Activated CD4-positive, alpha-beta memory T cell treated with anti-CD3 and anti-CD28 coated beads, Interleukin-2, amount 10 ng/mL, durations not matched to agents 7 days and 5 days (primary cell): Measurements from ENCODE around the gene TTLL5. TPM values are rescaled to one million over a fixed set of nuclear protein-coding genes. Genes with fewer than 3 reads are reported as not detected.
A peak's percentile ranks its signal among the peaks of the same experiment; 100 is the strongest.

Experiments used
- CTCF ChIA-PET: fragments of 350-600 bp; sonication (Branson Sonifier 250); formaldehyde crosslinking; loops from one replicate; lab custom pipeline; 2021; ENCODE audit warnings: antibody characterized with exemption, inconsistent platforms; lab: Charles Lee
- POLR2A ChIA-PET: fragments of 350-600 bp; sonication (Branson Sonifier 250); formaldehyde crosslinking; loops from one replicate; lab custom pipeline; 2021; ENCODE audit warnings: antibody characterized with exemption; lab: Charles Lee
- DNase-seq: peaks from one replicate; pipeline ENCODE4 v3.0.0-alpha.2; 2020
- H3K27ac Mint-ChIP-seq: one replicate; pipeline ENCODE4 v1.8.0; 2021; ENCODE audit warnings: mild to moderate bottlenecking, mixed read lengths
- H3K27me3 Mint-ChIP-seq: one replicate; pipeline ENCODE4 v1.8.0; 2021; ENCODE audit warnings: mixed read lengths
- H3K36me3 Mint-ChIP-seq: one replicate; pipeline ENCODE4 v1.8.0; 2021; ENCODE audit warnings: low read depth, mixed read lengths
- H3K4me1 Mint-ChIP-seq: one replicate; pipeline ENCODE4 v1.8.0; 2021; ENCODE audit warnings: mixed read lengths
- H3K4me3 Mint-ChIP-seq: one replicate; pipeline ENCODE4 v1.8.0; 2021; ENCODE audit warnings: mild to moderate bottlenecking, mixed read lengths
- H3K9me3 Mint-ChIP-seq: one replicate; pipeline ENCODE4 v1.8.0; 2021; ENCODE audit warnings: mixed read lengths
- total RNA-seq, 2 experiments: library from RNA; stranded (reverse); gene quantifications; one replicate each; pipeline ENCODE4 v1.2.3, GENCODE V29; 2021

The TTLL5 gene
- total RNA-seq, 2 experiments from 2014 or later: 30.6 to 33.1 TPM

- POLR2A ChIA-PET: no interaction called here
Observed at GRCh38 chr14:75654127-75654732, 6.8 kb upstream of the TTLL5 start.

GRCh38 chr14:75655235-75655634, 5.8 kb upstream of the TTLL5 start:
- Mint-ChIP-seq H3K27me3 (no peaks in the 10 kb centered on the region), H3K4me1 (peaks cover 20% of the 10 kb centered on the region), H3K9me3 (no peaks in the 10 kb centered on the region), H3K36me3 (peaks cover 44% of the 10 kb centered on the region), H3K27ac (no peak overlapping the region), H3K4me3 (no peak overlapping the region)
- ChIA-PET CTCF (interaction anchor here (0.9 to 16.1 kb wide), 14 partner anchors 8 to 351 kb away, joined by 3 to 185 read pairs (median 4); partner anchors contain the start of gene FLVCR2), POLR2A (no interaction called here)
- no peak for DNase-seq

More at GRCh38 chr14:75654127-75654732, 6.8 kb upstream of the TTLL5 start:
- peaks cover 13% of the 10 kb centered on the region for H3K4me1 Mint-ChIP-seq
- H3K27ac Mint-ChIP-seq: no peak overlapping the region
- H3K27me3 Mint-ChIP-seq: no peaks in the 10 kb centered on the region
- CTCF ChIA-PET: interaction anchor here (0.8 to 16.1 kb wide), 24 partner anchors 9 to 349 kb away, joined by 3 to 185 read pairs (median 3); partner anchors contain the start of gene FLVCR2
- no peak overlapping the region for H3K4me3 Mint-ChIP-seq
- DNase-seq: peak; percentile 83
- peaks cover 54% of the 10 kb centered on the region for H3K36me3 Mint-ChIP-seq
- H3K9me3 Mint-ChIP-seq: no peaks in the 10 kb centered on the region

- Mint-ChIP-seq H3K27ac (no peak overlapping the region), H3K27me3 (no peaks in the 10 kb centered on the region), H3K4me3 (no peak overlapping the region), H3K36me3 (peaks cover 39% of the 10 kb centered on the region), H3K9me3 (no peaks in the 10 kb centered on the region), H3K4me1 (peaks cover 31% of the 10 kb centered on the region)
- CTCF ChIA-PET: interaction anchor here (0.7 to 16.1 kb wide), 2 partner anchors 80 to 148 kb away, joined by 3 to 185 read pairs; partner anchors contain the start of gene FLVCR2
- no peak for DNase-seq
- POLR2A ChIA-PET: interaction anchor here (1.3 to 1.5 kb wide), 2 partner anchors 114 to 142 kb away, joined by 3 read pairs; no protein-coding TSS in a partner anchor
Observed at GRCh38 chr14:75657331-75657730, 3.7 kb upstream of the TTLL5 start.

- no peak overlapping the region for H3K27ac Mint-ChIP-seq
Observed at GRCh38 chr14:75658957-75659356, 2.1 kb upstream of the TTLL5 start.

GRCh38 chr14:75660238-75660629, 812 bp upstream of the TTLL5 start:
- CTCF ChIA-PET: interaction anchor here (0.8 to 16.1 kb wide), 6 partner anchors 10 to 117 kb away, joined by 3 to 185 read pairs (median 6); partner anchors contain the start of gene FLVCR2
- Mint-ChIP-seq H3K27me3 (no peaks in the 10 kb centered on the region), H3K4me1 (peaks cover 36% of the 10 kb centered on the region), H3K4me3 (peak overlapping the region; percentile 95), H3K9me3 (no peaks in the 10 kb centered on the region), H3K27ac (peak overlapping the region; percentile 90), H3K36me3 (peaks cover 24% of the 10 kb centered on the region)
- POLR2A ChIA-PET: interaction anchor here (0.8 to 1.9 kb wide), 5 partner anchors 9 to 139 kb away, joined by 3 to 6 read pairs (median 4); partner anchors contain the start of gene FLVCR2
- no peak for DNase-seq

More at GRCh38 chr14:75658957-75659356, 2.1 kb upstream of the TTLL5 start:
- no peak overlapping the region for H3K4me3 Mint-ChIP-seq
- H3K4me1 Mint-ChIP-seq: peaks cover 36% of the 10 kb centered on the region
- peaks cover 32% of the 10 kb centered on the region for H3K36me3 Mint-ChIP-seq
- DNase-seq: no peak
- ChIA-PET POLR2A (no interaction called here), CTCF (interaction anchor here (16.1 kb wide), 1 partner anchor 82 kb away, joined by 185 read pairs; the partner anchor contains the start of gene FLVCR2)
- no peaks in the 10 kb centered on the region for H3K9me3 Mint-ChIP-seq
- no peaks in the 10 kb centered on the region for H3K27me3 Mint-ChIP-seq

GRCh38 chr14:75661499-75661814, 411 bp downstream of the TTLL5 start:
- Mint-ChIP-seq H3K9me3 (no peaks in the 10 kb centered on the region), H3K36me3 (peaks cover 14% of the 10 kb centered on the region), H3K27ac (peak overlapping the region; percentile 90), H3K4me3 (peak overlapping the region; percentile 95), H3K27me3 (no peaks in the 10 kb centered on the region), H3K4me1 (peaks cover 36% of the 10 kb centered on the region)
- no peak for DNase-seq
- CTCF ChIA-PET: interaction anchor here (1.0 to 16.1 kb wide), 4 partner anchors 84 to 321 kb away, joined by 3 to 185 read pairs (median 5); partner anchors contain the start of gene FLVCR2
- POLR2A ChIA-PET: interaction anchor here (1.0 to 1.9 kb wide), 3 partner anchors 12 to 140 kb away, joined by 4 to 6 read pairs (median 4); partner anchors contain the start of gene FLVCR2

- peak overlapping the region; percentile 34 for H3K4me3 Mint-ChIP-seq
Observed at GRCh38 chr14:75662966-75663365, 1.9 kb downstream of the TTLL5 start.

GRCh38 chr14:75667099-75667765, 6.2 kb downstream of the TTLL5 start:
- Mint-ChIP-seq H3K27ac (no peak overlapping the region), H3K36me3 (peaks cover 42% of the 10 kb centered on the region), H3K27me3 (no peaks in the 10 kb centered on the region), H3K4me3 (no peak overlapping the region), H3K9me3 (peaks cover 4% of the 10 kb centered on the region), H3K4me1 (peaks cover 11% of the 10 kb centered on the region)
- CTCF ChIA-PET: interaction anchor here (0.7 to 1.5 kb wide), 2 partner anchors 9 to 90 kb away, joined by 3 read pairs; no protein-coding TSS in a partner anchor
- POLR2A ChIA-PET: no interaction called here
- no peak for DNase-seq

More at GRCh38 chr14:75662966-75663365, 1.9 kb downstream of the TTLL5 start:
- Mint-ChIP-seq H3K4me1 (peaks cover 35% of the 10 kb centered on the region), H3K36me3 (peaks cover 17% of the 10 kb centered on the region), H3K27me3 (no peaks in the 10 kb centered on the region), H3K9me3 (no peaks in the 10 kb centered on the region), H3K27ac (no peak overlapping the region)
- ChIA-PET CTCF (interaction anchor here (1.5 kb wide), 2 partner anchors 9 to 324 kb away, joined by 3 to 7 read pairs; no protein-coding TSS in a partner anchor), POLR2A (interaction anchor here (0.5 kb wide), 1 partner anchor 900 kb away, joined by 3 read pairs; no protein-coding TSS in a partner anchor)
- DNase-seq: no peak

- ChIA-PET POLR2A (interaction anchor here (1.5 kb wide), 1 partner anchor 12 kb away, joined by 4 read pairs; the partner anchor contains the start of genes ERG28 and TTLL5), CTCF (interaction anchor here (1.2 to 2.2 kb wide), 2 partner anchors 12 to 19 kb away, joined by 4 to 7 read pairs; partner anchors contain the start of genes ERG28 and TTLL5)
- no peak overlapping the region for H3K4me3 Mint-ChIP-seq
- peaks cover 9% of the 10 kb centered on the region for H3K9me3 Mint-ChIP-seq
- H3K4me1 Mint-ChIP-seq: peaks cover 22% of the 10 kb centered on the region
- H3K27me3 Mint-ChIP-seq: no peaks in the 10 kb centered on the region
- DNase-seq: no peak
- no peak overlapping the region for H3K27ac Mint-ChIP-seq
- H3K36me3 Mint-ChIP-seq: peaks cover 62% of the 10 kb centered on the region
Observed at GRCh38 chr14:75672605-75673192, 11.7 kb downstream of the TTLL5 start.

- no peak for DNase-seq
- no peak overlapping the region for H3K4me3 Mint-ChIP-seq
- H3K9me3 Mint-ChIP-seq: peaks cover 9% of the 10 kb centered on the region
- CTCF ChIA-PET: interaction anchor here (1.2 to 2.2 kb wide), 2 partner anchors 13 to 20 kb away, joined by 4 to 7 read pairs; partner anchors contain the start of genes ERG28 and TTLL5
- POLR2A ChIA-PET: interaction anchor here (1.5 kb wide), 1 partner anchor 12 kb away, joined by 4 read pairs; the partner anchor contains the start of genes ERG28 and TTLL5
- H3K27ac Mint-ChIP-seq: no peak overlapping the region
- peaks cover 22% of the 10 kb centered on the region for H3K4me1 Mint-ChIP-seq
- H3K27me3 Mint-ChIP-seq: no peaks in the 10 kb centered on the region
- peaks cover 58% of the 10 kb centered on the region for H3K36me3 Mint-ChIP-seq
Observed at GRCh38 chr14:75673345-75674035, 12.4 kb downstream of the TTLL5 start.

- peaks cover 46% of the 10 kb centered on the region for H3K36me3 Mint-ChIP-seq
- POLR2A ChIA-PET: no interaction called here
- no peak overlapping the region for H3K4me3 Mint-ChIP-seq
- CTCF ChIA-PET: interaction anchor here (0.6 to 1.2 kb wide), 3 partner anchors 8 to 372 kb away, joined by 3 to 4 read pairs (median 3); no protein-coding TSS in a partner anchor
- H3K27me3 Mint-ChIP-seq: no peaks in the 10 kb centered on the region
- no peak for DNase-seq
- H3K4me1 Mint-ChIP-seq: peaks cover 22% of the 10 kb centered on the region
- no peak overlapping the region for H3K27ac Mint-ChIP-seq
- peaks cover 9% of the 10 kb centered on the region for H3K9me3 Mint-ChIP-seq
Observed at GRCh38 chr14:75675265-75675960, 14.4 kb downstream of the TTLL5 start.
